Suprapubic skin (tissue), 3 donors: Measurements from ENCODE around the gene LYPLAL1.

Experiments
- CTCF ChIP-seq, 2 donors: fragments of 200-600 bp in 1 of 2; fragments of 450-650 bp in 1 of 2; sonication (generic) in 1 of 2; IDR thresholded peaks; one replicate each; pipeline ENCODE4 v1.5.1; 2016 to 2019; ENCODE audit warnings: antibody characterized with exemption in 2 of 2, mild to moderate bottlenecking in 1 of 2, moderate library complexity in 1 of 2
- POLR2A ChIP-seq, 2 donors: fragments of 450-650 bp; IDR thresholded peaks; one replicate each; pipeline ENCODE4 v1.6.1; 2017; ENCODE audit warnings: antibody characterized with exemption in 2 of 2, mild to moderate bottlenecking in 2 of 2, moderate library complexity in 2 of 2

- TF ChIP-seq CTCF (IDR thresholded peaks at IDR 0.05) (no peak), POLR2A (IDR thresholded peaks at IDR 0.05) (no peak)
These were observed 33.3 kb upstream of the LYPLAL1 start for GRCh38 chr1:219140303-219140877.
